Suppressor macrophage treated with lipopolysaccharide for 4 hours (primary cell): ENCODE measurements around the gene TUBA4A.
"Not testable (repeated sequence)": the region's sequence is repeated elsewhere in the genome, so short reads cannot be mapped to it uniquely, and the experiment has no call there.

Experiments used
- DNase-seq: peaks from one replicate; pipeline ENCODE4 v3.0.0-alpha.2; 2020

The TUBA4A gene

GRCh38 chr2:219253753-219254589, at the start of gene TUBA4A:
Gene TUBA4A, minus strand, starts transcription at chr2:219253918. Its CDS starts 60 bp downstream, at chr2:219253858.
- peak; percentile 87 for DNase-seq

GRCh38 chr2:219302412-219302968, 48.8 kb upstream of the TUBA4A start:
- no peak for DNase-seq

- no peak for DNase-seq
Measured at GRCh38 chr2:219300022-219300421, 46.3 kb upstream of the TUBA4A start.

GRCh38 chr2:219299372-219299760, 45.6 kb upstream of the TUBA4A start:
- DNase-seq, result no peak

GRCh38 chr2:219298759-219299371, 45.1 kb upstream of the TUBA4A start:
- DNase-seq, result peak; percentile 91

GRCh38 chr2:219297766-219298456, 44.2 kb upstream of the TUBA4A start:
- DNase-seq, result no peak

GRCh38 chr2:219296631-219297391, 43.1 kb upstream of the TUBA4A start:
- DNase-seq, result no peak

GRCh38 chr2:219296142-219296541, 42.4 kb upstream of the TUBA4A start:
- DNase-seq, result no peak

GRCh38 chr2:219294356-219295351, 40.9 kb upstream of the TUBA4A start:
- peak; percentile 88 for DNase-seq

- no peak for DNase-seq
Measured at GRCh38 chr2:219293736-219294231, 40.1 kb upstream of the TUBA4A start.

GRCh38 chr2:219292616-219293015, 38.9 kb upstream of the TUBA4A start:
- no peak for DNase-seq

GRCh38 chr2:219291910-219292490, 38.3 kb upstream of the TUBA4A start:
- no peak for DNase-seq

- DNase-seq, result no peak
Measured at GRCh38 chr2:219291394-219291793, 37.7 kb upstream of the TUBA4A start.

- DNase-seq, result no peak
Measured at GRCh38 chr2:219290381-219291171, 36.9 kb upstream of the TUBA4A start.

GRCh38 chr2:219289537-219290361, 36.0 kb upstream of the TUBA4A start:
- no peak for DNase-seq

GRCh38 chr2:219289195-219289536, 35.4 kb upstream of the TUBA4A start:
- DNase-seq, result no peak

- no peak for DNase-seq
Measured at GRCh38 chr2:219287580-219288265, 34.0 kb upstream of the TUBA4A start.

- not testable (repeated sequence) for DNase-seq
Measured at GRCh38 chr2:219287116-219287440, 33.4 kb upstream of the TUBA4A start.
